Loucy (cell line): ENCODE measurements around the gene FBXW10B.

Experiments
- CTCF ChIP-seq: fragments of 200-600 bp; sonication (generic); conservative IDR thresholded peaks from 2 replicates; pipeline ENCODE4 v1.5.1; 2014; ENCODE audit warnings: mild to moderate bottlenecking, antibody characterized with exemption, low read length
- EZH2phosphoT487 ChIP-seq: fragments of 200-600 bp; IDR thresholded peaks from 2 replicates; pipeline ENCODE4 v1.6.1; 2018; ENCODE audit warnings: antibody characterized with exemption, mild to moderate bottlenecking, moderate library complexity, borderline replicate concordance

- TF ChIP-seq CTCF (no peak), EZH2phosphoT487 (no peak)
These were observed 40.2 kb upstream of the FBXW10B start for GRCh38 chr17:15659663-15660062.
